Suprapubic skin (tissue), 4 donors: ENCODE data around the gene GLG1.

Experiments used
- CTCF ChIP-seq, 2 donors: fragments of 200-600 bp in 1 of 2; fragments of 450-650 bp in 1 of 2; sonication (generic) in 1 of 2; IDR thresholded peaks; one replicate each; pipeline ENCODE4 v1.5.1; 2016 to 2019; ENCODE audit warnings: antibody characterized with exemption in 2 of 2, mild to moderate bottlenecking in 1 of 2, moderate library complexity in 1 of 2
- EP300 ChIP-seq: sonication (generic); formaldehyde crosslinking; IDR thresholded peaks from one replicate; pipeline ENCODE4 v1.6.1; 2017; ENCODE audit warnings: antibody characterized with exemption
- POLR2A ChIP-seq, 2 donors: fragments of 450-650 bp; IDR thresholded peaks; one replicate each; pipeline ENCODE4 v1.6.1; 2017; ENCODE audit warnings: antibody characterized with exemption in 2 of 2, mild to moderate bottlenecking in 2 of 2, moderate library complexity in 2 of 2
- POLR2AphosphoS5 ChIP-seq, 3 donors: sonication (generic); formaldehyde crosslinking; IDR thresholded peaks; one replicate each; pipeline ENCODE4 v1.6.1; 2017; ENCODE audit warnings: antibody characterized with exemption in 3 of 3

GRCh38 chr16:74499114-74499513 lies 107.8 kb downstream of the GLG1 start:
- TF ChIP-seq CTCF (IDR thresholded peaks at IDR 0.05): no peak
- no peak for TF ChIP-seq POLR2A (IDR thresholded peaks at IDR 0.05)
- no peak for TF ChIP-seq POLR2AphosphoS5 (IDR thresholded peaks at IDR 0.05)
- no peak for TF ChIP-seq EP300
